Kidney glomerular epithelial cell (primary cell): Measurements from ENCODE around the gene GSTM5.
"Not testable (repeated sequence)": the region's sequence is repeated elsewhere in the genome, so short reads cannot be mapped to it uniquely, and the experiment has no call there.

ENCODE experiments used
- DNase-seq: peaks from one replicate; lab custom pipeline; 2025; lab: John Stamatoyannopoulos, UW

The GSTM5 gene

GRCh38 chr1:109711593-109712320 is at the start of gene GSTM5:
Gene GSTM5 (plus strand): TSS chr1:109712251. CDS start chr1:109712313, 62 bp downstream.
- DNase-seq: not testable (repeated sequence)

GRCh38 chr1:109664671-109665070 is 47.4 kb upstream of the GSTM5 start:
- no peak for DNase-seq

- DNase-seq: peak; percentile 49
Measured at GRCh38 chr1:109667452-109668122, 44.5 kb upstream of the GSTM5 start, which contains the start of gene GSTM2. Gene GSTM2 (plus strand): TSS chr1:109668057. CDS start chr1:109668116, 59 bp downstream.

GRCh38 chr1:109668123-109668775 is 43.8 kb upstream of the GSTM5 start:
- DNase-seq: no peak

- no peak for DNase-seq
Measured at GRCh38 chr1:109669246-109669948, 42.7 kb upstream of the GSTM5 start.

- DNase-seq: not testable (repeated sequence)
Measured at GRCh38 chr1:109669949-109670302, 42.1 kb upstream of the GSTM5 start.

- no peak for DNase-seq
Measured at GRCh38 chr1:109671067-109671466, 41.0 kb upstream of the GSTM5 start.

- not testable (repeated sequence) for DNase-seq
Measured at GRCh38 chr1:109673861-109674260, 38.2 kb upstream of the GSTM5 start.

GRCh38 chr1:109676683-109677381 is 35.2 kb upstream of the GSTM5 start:
- DNase-seq: not testable (repeated sequence)

- no peak for DNase-seq
Measured at GRCh38 chr1:109677459-109677858, 34.6 kb upstream of the GSTM5 start.

- not testable (repeated sequence) for DNase-seq
Measured at GRCh38 chr1:109678637-109679036, 33.4 kb upstream of the GSTM5 start.

GRCh38 chr1:109684777-109685176 is 27.3 kb upstream of the GSTM5 start:
- DNase-seq: not testable (repeated sequence)

- not testable (repeated sequence) for DNase-seq
Measured at GRCh38 chr1:109685399-109685798, 26.7 kb upstream of the GSTM5 start.

GRCh38 chr1:109685890-109686289 is 26.2 kb upstream of the GSTM5 start:
- not testable (repeated sequence) for DNase-seq

- not testable (repeated sequence) for DNase-seq
Measured at GRCh38 chr1:109687109-109687508, 24.9 kb upstream of the GSTM5 start.

GRCh38 chr1:109687641-109688499 is 24.2 kb upstream of the GSTM5 start, which contains the start of gene GSTM1:
Gene GSTM1 (plus strand): TSS chr1:109687817. CDS start chr1:109687874, 57 bp downstream.
- no peak for DNase-seq

- DNase-seq: no peak
Measured at GRCh38 chr1:109689844-109690405, 22.1 kb upstream of the GSTM5 start.

- DNase-seq: no peak
Measured at GRCh38 chr1:109691759-109692158, 20.3 kb upstream of the GSTM5 start.

GRCh38 chr1:109694400-109694799 is 17.7 kb upstream of the GSTM5 start:
- not testable (repeated sequence) for DNase-seq

GRCh38 chr1:109695138-109695537 is 16.9 kb upstream of the GSTM5 start:
- DNase-seq: not testable (repeated sequence)
